Parietal lobe (tissue), 1 donor: ENCODE data around the gene BOC. TPM values are rescaled to one million over a fixed set of nuclear protein-coding genes. Genes with fewer than 3 reads are reported as not detected.

Source experiments
- total RNA-seq: library from RNA; depleted of rRNA; stranded (reverse); fragments of >200 nt; gene quantifications from one replicate; pipeline ENCODE4 v1.2.3, GENCODE V29; 2014

Gene BOC
- total RNA-seq: 33.8 TPM

GRCh38 chr3:113211330-113212149 lies at the start of gene BOC:
Gene BOC (plus strand): TSS chr3:113211557. CDS start chr3:113249803, 38,246 bp downstream.

Other genes starting within 250 kb of the BOC start
- gene CD200R1, start 236.5 kb upstream of the BOC start, total RNA-seq: 0.31 TPM
- 39.4 TPM for gene GTPBP8, start 220.6 kb upstream of the BOC start, total RNA-seq
- 5.9 TPM for gene CFAP44, start 229.9 kb downstream of the BOC start, total RNA-seq